ENCODE results near the gene FXYD4.

The FXYD4 gene

GRCh38 chr10:43344051-43344450 is 27.4 kb upstream of the FXYD4 start:
- DNase-seq (ENCODE audit: low spot score), result no peak

DNA sequence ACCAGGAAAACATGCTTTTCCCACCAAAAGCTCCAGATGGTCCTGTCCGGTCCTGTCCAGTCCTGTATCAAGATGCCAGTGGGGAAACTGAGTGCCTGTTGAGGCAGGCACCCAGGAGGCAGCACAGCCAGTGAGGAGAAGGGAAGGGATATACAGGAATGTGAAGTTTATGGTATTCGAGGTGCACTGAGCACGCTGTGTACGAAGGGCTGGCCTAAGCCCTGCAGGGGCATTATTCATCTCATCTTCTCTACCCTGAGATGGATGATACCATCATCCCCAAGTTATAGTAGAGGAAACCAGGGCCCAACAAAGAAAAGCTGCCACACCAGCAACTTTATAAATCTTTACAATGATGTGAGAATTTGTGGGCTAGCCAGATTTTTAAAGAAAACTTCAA is 23.4 kb upstream of the FXYD4 start:
- no peak for DNase-seq (ENCODE audit: low spot score)

GRCh38 chr10:43348511-43349312 is 22.7 kb upstream of the FXYD4 start:
- peak; percentile 85 for DNase-seq (ENCODE audit: low spot score)

DNA sequence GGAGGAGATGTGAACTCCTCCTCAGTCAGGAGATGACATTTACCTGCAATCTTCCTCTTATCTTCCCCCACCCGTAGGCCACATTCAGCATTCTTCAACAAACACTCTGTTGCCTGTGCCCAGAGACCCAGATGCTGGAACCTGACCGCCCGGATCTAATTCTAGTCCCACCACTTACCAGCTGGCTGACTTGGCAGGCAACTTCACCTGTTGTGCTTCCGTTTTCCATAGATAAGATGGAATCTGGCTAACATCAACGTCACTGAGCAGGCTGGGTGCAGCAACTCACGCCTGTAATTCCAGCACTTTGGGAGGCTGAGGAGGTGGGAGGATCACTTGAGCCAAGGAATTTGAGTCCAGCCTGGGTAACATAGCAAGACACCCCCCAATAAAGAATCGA is 21.3 kb upstream of the FXYD4 start:
- no peak for DNase-seq (ENCODE audit: low spot score)

DNA sequence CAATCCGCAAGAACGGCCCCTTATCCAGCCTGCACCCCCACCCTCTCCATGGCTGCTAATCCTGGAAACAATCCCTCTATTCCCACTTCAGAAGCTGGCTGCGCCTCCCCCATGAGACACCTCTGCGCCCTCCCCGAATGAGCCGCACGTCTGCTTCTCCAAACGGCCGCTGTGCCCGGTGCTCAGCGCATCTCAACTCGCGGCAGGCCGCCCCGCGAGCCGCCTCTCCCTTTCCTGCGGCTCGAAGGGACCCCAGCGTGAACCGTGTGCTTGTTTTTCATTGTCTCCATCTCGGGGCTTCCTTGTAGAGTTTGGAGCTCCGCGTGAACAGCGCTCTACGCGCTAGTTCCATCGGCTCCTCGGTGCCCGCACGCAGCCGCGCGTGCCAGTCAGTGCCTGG is 20.8 kb upstream of the FXYD4 start:
- DNase-seq (ENCODE audit: low spot score), result no peak

GRCh38 chr10:43351301-43351700 is 20.1 kb upstream of the FXYD4 start:
- DNase-seq (ENCODE audit: low spot score), result no peak

GRCh38 chr10:43352951-43353350 is 18.5 kb upstream of the FXYD4 start:
- DNase-seq (ENCODE audit: low spot score), result no peak

DNA sequence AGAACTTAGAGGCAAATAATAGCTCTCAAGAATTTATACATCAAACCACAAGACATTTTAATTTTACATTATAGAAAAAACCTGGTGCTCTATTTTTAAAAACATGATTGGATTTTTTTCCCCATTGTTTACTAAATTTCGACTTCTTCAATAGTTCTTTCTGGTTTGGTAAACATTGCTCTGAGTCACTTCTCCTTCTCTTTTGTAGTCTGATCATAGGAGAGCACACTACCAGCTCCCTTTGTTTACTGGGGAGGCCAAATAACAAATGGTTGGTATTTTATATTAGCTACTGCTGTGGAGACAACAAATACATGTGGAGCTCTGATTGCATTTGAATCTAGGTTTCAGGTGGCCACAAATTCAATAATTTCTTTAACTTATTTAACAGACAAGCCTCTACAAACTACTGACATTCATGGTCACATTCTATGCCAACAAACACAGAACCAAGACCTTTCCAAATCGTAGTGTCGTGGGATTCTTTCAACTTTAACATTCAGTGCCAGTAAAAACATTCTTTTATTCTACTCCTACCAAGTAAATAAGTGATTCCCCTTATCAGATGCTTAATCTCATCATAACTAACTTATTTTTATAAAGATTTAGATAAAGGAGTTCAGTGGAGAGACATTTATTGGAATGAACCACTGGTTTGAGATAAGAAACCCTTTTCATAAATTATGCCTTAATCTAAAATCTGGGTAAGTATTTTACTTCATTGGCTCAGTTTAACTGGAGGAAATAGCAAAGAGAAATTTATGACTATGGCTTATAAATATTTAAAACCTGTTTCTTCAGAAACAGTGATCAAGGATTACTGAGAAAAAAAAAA is 17.7 kb upstream of the FXYD4 start:
- no peak for DNase-seq (ENCODE audit: low spot score)

DNA sequence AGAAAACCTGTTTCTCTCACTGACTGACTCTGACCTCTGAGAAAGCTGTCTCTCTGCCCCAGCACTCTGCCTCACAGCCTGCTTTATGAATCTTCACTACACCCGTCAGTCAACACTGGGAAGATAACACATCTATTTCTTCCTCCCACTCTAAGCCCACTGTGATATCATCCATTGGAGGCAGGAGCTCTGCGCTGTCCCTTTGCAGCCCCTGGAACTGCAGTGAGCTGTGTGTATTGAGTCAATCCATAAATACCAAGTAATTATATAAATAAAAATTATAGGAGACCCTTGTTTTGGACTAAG is 17.2 kb upstream of the FXYD4 start:
- no peak for DNase-seq (ENCODE audit: low spot score)

DNA sequence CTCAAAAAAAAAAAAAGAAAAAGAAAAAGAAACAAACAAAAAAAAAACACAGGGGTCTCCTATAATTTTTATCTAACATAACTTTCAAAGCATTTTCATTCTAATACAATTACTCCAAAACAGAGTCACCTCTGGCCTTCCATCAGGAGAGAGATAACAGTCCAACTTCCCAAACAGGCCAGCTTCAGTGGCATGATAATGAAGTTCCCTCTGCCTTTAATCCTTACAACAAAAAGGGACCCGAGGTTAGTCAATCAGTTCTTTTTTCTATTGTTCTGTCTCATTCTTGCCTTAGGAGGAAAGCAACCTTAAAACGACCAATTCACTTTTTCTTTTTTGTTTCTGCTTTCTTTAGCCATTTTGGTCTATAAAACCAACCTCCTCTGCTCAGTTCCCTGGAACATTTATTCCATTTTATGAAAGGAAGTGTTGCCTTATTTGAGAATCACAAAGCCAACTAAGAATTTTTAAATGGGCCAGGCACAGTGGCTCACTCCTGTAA is 16.5 kb upstream of the FXYD4 start:
- DNase-seq (ENCODE audit: low spot score), result no peak

GRCh38 chr10:43355749-43356371 is 15.6 kb upstream of the FXYD4 start:
- no peak for DNase-seq (ENCODE audit: low spot score)

GRCh38 chr10:43360086-43360485 is 11.3 kb upstream of the FXYD4 start:
- DNase-seq (ENCODE audit: low spot score), result no peak

DNA sequence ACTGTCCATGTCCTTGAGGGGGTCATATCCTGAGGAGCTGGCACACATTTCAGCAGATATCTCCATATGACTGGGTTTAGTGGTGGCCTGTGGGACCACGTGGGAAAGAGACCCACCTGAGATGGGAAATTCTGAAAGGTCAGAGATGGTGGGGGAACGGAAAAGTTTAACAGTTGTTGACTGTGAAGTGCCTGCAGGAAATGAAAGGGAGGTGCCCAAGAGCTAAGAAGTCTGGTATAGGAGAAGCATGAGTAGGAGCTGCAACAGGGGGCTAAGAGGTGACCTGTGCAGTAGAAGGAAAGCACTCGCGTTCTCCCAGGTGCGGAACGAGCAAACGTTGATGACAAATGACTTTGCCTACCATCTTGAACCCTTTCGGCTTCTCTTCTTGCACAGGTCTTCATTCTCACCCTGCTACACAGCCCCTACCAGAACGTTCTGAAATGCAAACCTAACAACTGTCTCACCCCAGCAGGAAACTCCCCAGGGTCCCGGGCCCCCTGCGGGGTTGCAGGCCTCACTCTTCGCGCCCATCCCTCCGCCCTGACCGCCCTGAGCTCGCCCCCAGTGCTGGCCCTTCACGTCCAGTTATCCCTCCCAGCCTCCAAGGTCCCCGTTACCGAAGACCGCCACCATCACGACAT is 9.8 kb upstream of the FXYD4 start:
- DNase-seq (ENCODE audit: low spot score), result no peak

DNA sequence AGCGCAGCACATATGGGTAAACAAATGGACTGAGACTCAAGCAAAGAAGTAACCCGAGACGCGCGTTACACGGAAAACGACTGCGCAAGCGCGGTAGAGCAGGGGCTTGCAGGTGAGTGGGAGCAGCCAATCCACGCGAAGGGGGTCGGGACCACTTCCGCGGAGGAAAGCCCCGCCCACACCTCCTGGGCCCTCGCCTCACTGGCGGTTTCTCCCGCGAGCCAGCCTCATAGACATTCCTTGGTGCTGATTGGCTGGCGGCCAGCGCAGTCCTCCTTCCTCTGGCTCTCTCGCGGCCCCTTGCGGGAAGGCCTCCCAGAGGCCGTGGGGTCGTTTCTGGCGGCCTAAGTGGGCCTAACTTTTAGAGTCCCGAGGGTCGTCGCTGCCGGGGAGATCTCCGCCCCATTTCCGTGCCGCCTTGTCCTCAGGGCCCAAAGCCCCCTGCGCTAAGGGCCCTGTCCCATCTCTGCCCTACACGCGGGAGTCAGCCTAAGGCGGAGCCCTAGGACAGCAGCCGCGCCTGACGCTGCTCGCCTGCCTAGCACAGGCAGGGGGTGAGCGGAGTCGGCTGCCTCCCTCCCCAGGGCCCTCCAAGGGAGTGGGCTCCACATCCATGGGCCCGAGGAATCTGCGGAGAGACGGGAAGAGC is 9.1 kb upstream of the FXYD4 start:
- no peak for DNase-seq (ENCODE audit: low spot score)

- DNase-seq (ENCODE audit: low spot score), result no peak
These were observed 6.4 kb upstream of the FXYD4 start for GRCh38 chr10:43365001-43365400.

DNA sequence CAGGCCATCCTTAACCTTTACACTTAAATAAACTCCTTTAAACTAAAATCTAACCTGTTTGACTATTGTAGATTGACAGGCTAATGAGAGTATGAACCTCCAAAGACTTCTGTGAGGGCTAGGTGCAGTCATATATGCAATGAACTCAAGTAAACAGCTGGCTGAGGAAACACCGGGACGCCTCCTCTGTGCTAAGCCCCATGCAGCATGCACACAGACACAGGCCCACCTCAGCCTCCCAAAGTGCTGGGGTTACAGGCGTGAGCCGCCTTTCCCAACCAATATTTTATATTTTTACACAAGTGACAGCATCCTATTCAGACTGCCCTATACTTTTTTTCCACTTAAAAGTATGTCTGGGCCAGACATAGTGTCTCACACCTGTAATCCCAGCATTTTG is 1.5 kb upstream of the FXYD4 start:
- DNase-seq (ENCODE audit: low spot score), result no peak

- no peak for DNase-seq (ENCODE audit: low spot score)
These were observed 693 bp upstream of the FXYD4 start for GRCh38 chr10:43370671-43371215.

DNA sequence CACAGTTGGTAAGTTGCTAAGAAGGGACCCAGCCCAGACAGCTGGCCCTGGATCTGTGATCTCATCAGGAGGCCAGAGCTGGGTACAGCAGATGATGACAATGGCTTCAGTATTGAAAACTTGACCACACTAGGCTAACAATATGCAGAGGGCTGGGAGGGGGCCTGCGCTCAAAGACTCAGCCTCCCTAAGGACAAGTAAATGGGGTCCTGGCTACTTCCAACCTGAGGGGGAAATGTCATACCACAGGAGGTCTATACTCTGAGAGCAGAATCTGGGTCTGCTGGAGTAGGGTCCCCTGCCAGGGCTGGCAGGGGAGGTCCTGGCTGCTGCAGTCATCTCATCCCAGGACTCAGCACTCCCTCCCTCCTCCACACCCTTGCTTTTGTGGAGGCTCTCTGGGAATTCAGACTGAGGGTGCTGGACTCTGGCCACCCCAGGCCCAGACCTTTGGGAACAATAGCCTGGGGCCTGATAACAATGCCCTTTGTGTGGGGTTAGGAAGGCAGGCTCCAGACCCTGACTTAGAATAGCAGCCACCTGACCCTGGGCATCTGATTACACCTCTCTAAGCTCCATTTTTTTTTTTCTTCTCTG is 1.4 kb downstream of the FXYD4 start:
- DNase-seq (ENCODE audit: low spot score), result no peak

DNA sequence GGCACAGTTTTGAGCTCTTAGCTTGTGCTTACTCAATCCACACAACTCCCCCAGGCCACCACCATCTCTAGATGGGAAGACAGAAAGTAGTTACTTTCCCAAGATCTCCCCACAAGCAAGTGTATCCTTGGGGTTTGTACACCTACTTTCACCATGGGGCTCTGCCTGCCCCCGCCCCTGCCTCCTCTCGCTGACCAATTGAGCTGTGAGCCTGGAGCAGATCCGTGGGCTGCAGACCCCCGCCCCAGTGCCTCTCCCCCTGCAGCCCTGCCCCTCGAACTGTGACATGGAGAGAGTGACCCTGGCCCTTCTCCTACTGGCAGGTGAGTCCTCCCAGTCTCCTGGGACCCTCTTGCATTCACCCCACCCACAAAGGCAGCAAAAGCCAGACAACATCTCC is 2.0 kb downstream of the FXYD4 start:
- no peak for DNase-seq (ENCODE audit: low spot score)

DNA sequence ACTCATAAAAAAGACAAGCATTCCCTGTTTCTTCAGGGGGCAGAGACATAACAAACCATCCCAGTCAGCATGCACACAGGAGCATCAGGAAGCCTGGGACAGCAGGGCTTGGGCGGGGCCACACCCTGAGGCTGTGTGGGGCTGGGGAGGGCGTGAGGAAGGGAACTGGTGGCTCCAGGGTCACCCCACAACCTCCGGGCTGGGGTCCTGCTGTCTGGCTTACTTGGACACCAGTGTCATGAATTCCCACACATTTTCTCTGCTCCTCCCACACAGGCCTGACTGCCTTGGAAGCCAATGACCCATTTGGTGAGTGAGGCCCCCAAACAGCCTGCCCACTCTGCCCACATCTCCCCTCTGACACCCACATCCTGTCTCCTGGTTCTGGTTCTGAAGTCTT is 2.8 kb downstream of the FXYD4 start:
- no peak for DNase-seq (ENCODE audit: low spot score)

GRCh38 chr10:43375401-43376020 is 4.1 kb downstream of the FXYD4 start:
- DNase-seq (ENCODE audit: low spot score), result no peak
